ENCODE measurements around the gene METTL23.

Gene METTL23

DNA sequence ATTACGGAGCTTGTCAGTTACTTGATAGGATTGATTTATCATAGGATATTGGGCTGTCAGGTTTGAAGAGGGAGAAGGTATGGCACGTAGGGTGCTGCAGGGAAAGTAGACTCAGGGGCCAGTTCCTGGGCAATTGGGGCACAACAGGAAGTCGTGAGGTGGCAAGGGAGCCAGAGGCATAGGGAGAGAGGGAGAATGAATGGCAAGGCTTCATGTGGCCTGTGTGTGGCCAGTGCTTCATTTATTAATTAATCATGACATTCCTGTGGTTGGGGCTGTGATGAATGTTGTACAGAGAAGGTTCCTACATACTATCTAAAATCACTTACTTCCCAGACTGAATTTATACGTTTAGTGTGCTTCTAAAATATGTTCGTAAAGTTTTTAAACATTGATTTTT is 30.6 kb downstream of the METTL23 start:
- no peak overlapping the region for H3K4me2 ChIP-seq (ENCODE audit: low read depth, low read length, poor library complexity, severe bottlenecking)
- H3K27me3 ChIP-seq (ENCODE audit: low read length), result no peaks in the 10 kb centered on the region
- no peak overlapping the region for H3K9ac ChIP-seq (ENCODE audit: low read length)
- no peaks in the 10 kb centered on the region for H3K9me2 ChIP-seq (replicated peaks; ENCODE audit: insufficient read depth, low read length)
- H3F3A ChIP-seq (ENCODE audit: insufficient read depth), result no peaks in the 10 kb centered on the region; the same call in 1 of the 2 replicates
- no peak overlapping the region for H3K4me3 ChIP-seq (ENCODE audit: insufficient read depth, low read length, poor library complexity, severe bottlenecking)
- no peaks in the 10 kb centered on the region; the same call in 1 of the 2 replicates for H3K36me3 ChIP-seq (ENCODE audit: low read length)
- no peak overlapping the region for H2AFZ ChIP-seq (ENCODE audit: low read depth, low read length, severe bottlenecking)
- H3K9me3 ChIP-seq (ENCODE audit: insufficient read depth, low read length), result no peaks in the 10 kb centered on the region
- no peak for TF ChIP-seq EZH2phosphoT487 (conservative IDR thresholded peaks at IDR 0.05; ENCODE audit: low read length)
- TF ChIP-seq, protein P1, sequence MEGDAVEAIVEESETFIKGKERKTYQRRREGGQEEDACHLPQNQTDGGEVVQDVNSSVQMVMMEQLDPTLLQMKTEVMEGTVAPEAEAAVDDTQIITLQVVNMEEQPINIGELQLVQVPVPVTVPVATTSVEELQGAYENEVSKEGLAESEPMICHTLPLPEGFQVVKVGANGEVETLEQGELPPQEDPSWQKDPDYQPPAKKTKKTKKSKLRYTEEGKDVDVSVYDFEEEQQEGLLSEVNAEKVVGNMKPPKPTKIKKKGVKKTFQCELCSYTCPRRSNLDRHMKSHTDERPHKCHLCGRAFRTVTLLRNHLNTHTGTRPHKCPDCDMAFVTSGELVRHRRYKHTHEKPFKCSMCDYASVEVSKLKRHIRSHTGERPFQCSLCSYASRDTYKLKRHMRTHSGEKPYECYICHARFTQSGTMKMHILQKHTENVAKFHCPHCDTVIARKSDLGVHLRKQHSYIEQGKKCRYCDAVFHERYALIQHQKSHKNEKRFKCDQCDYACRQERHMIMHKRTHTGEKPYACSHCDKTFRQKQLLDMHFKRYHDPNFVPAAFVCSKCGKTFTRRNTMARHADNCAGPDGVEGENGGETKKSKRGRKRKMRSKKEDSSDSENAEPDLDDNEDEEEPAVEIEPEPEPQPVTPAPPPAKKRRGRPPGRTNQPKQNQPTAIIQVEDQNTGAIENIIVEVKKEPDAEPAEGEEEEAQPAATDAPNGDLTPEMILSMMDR (IDR thresholded peaks at IDR 0.05; ENCODE audit: insufficient read depth, low read length, poor library complexity, severe bottlenecking), result no peak
- no peak overlapping the region for H3K27ac ChIP-seq (ENCODE audit: low read depth, low read length)
- no peaks in the 10 kb centered on the region for H4K20me1 ChIP-seq (ENCODE audit: low read depth, low read length)
- no peaks in the 10 kb centered on the region for H3K79me2 ChIP-seq (ENCODE audit: insufficient read depth, low read length)

DNA sequence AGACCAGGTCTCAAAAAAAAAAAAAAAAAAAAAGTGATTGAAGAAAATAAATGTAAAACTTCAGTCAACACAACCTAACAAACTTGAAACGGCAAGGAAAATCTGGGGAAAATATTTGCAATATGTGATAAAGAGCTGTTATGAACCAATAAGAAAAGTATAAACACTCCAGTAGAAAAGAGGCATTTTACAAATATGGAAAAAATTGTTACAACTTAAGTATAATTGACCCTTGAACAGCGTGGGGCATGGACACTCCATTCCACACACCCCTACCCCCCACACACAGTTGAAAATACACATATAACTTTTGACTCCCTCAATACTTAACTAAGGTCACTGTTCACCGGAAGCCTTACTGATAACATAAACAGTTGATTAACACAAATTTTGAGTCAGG is 31.9 kb downstream of the METTL23 start:
- Histone ChIP-seq H3K9ac (ENCODE audit: low read length) (no peak overlapping the region), H3K36me3 (ENCODE audit: low read length) (no peaks in the 10 kb centered on the region), H3K9me2 (replicated peaks; ENCODE audit: insufficient read depth, low read length) (no peaks in the 10 kb centered on the region), H3K4me3 (ENCODE audit: insufficient read depth, low read length, poor library complexity, severe bottlenecking) (no peak overlapping the region), H2AFZ (ENCODE audit: low read depth, low read length, severe bottlenecking) (no peak overlapping the region), H3K9me3 (ENCODE audit: insufficient read depth, low read length) (no peaks in the 10 kb centered on the region), H3K4me2 (ENCODE audit: low read depth, low read length, poor library complexity, severe bottlenecking) (no peak overlapping the region), H3K27ac (ENCODE audit: low read depth, low read length) (no peak overlapping the region), H3F3A (ENCODE audit: insufficient read depth) (no peaks in the 10 kb centered on the region; the same call in 1 of the 2 replicates), H4K20me1 (ENCODE audit: low read depth, low read length) (no peaks in the 10 kb centered on the region), H3K27me3 (ENCODE audit: low read length) (no peaks in the 10 kb centered on the region), H3K79me2 (ENCODE audit: insufficient read depth, low read length) (no peaks in the 10 kb centered on the region)
- TF ChIP-seq, protein P1 (IDR thresholded peaks at IDR 0.05; ENCODE audit: insufficient read depth, low read length, poor library complexity, severe bottlenecking), result no peak
- no peak for TF ChIP-seq EZH2phosphoT487 (conservative IDR thresholded peaks at IDR 0.05; ENCODE audit: low read length)

DNA sequence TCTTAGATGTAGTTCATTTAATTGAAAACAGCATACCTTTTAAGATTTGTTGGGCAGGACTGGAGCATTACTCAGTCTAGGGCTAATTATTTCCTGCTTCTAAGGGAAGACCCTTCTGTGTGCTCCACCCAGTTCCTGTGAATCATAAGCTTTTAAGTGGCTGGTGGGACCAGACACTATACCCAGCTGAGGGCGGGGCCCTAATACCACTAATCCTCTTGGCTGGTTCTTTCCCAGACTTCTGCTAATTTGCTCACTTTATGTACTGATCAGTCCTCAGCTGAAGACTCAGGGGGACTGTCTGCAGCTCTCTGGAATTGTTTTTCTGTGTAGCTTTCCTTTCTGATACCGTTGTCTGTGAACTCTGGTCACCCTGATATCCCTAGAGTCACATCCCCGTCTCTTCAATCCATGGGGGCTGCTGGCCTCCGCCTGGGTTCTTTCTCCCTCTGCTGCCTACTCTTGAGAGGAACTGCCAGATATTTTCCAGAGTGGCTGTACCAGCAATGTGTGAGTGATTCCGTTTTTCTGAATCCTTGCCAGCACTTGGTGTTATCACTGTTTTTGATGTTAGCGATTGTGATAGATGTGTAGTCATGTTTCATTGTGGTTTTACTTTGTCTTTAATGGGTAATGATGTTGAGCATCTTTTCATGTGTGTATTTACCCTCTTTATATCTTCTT is 46.3 kb downstream of the METTL23 start:
- H2AFZ ChIP-seq (ENCODE audit: low read depth, low read length, severe bottlenecking), result no peak overlapping the region
- H3K9me3 ChIP-seq (ENCODE audit: insufficient read depth, low read length), result no peaks in the 10 kb centered on the region
- TF ChIP-seq, protein P1 (IDR thresholded peaks at IDR 0.05; ENCODE audit: insufficient read depth, low read length, poor library complexity, severe bottlenecking), result no peak
- TF ChIP-seq EZH2phosphoT487 (conservative IDR thresholded peaks at IDR 0.05; ENCODE audit: low read length), result no peak
- H3K4me2 ChIP-seq (ENCODE audit: low read depth, low read length, poor library complexity, severe bottlenecking), result no peak overlapping the region
- no peak overlapping the region for H3K27ac ChIP-seq (ENCODE audit: low read depth, low read length)
- no peak overlapping the region for H3K9ac ChIP-seq (ENCODE audit: low read length)
- H4K20me1 ChIP-seq (ENCODE audit: low read depth, low read length), result no peaks in the 10 kb centered on the region
- no peaks in the 10 kb centered on the region for H3K9me2 ChIP-seq (replicated peaks; ENCODE audit: insufficient read depth, low read length)
- H3K79me2 ChIP-seq (ENCODE audit: insufficient read depth, low read length), result no peaks in the 10 kb centered on the region
- H3K27me3 ChIP-seq (ENCODE audit: low read length), result no peaks in the 10 kb centered on the region
- no peaks in the 10 kb centered on the region for H3F3A ChIP-seq (ENCODE audit: insufficient read depth)
- H3K4me3 ChIP-seq (ENCODE audit: insufficient read depth, low read length, poor library complexity, severe bottlenecking), result no peak overlapping the region
- peaks cover 14% of the 10 kb centered on the region; the same call in 1 of the 2 replicates for H3K36me3 ChIP-seq (ENCODE audit: low read length)
